GM06990 (cell line): ENCODE measurements around the gene TCOF1.

ENCODE experiments used
- DNase-seq: peaks from one replicate; pipeline ENCODE4 v3.0.0-alpha.2; 2011; ENCODE audit not compliant: insufficient read length; ENCODE audit errors: extremely low read depth
- H3K27me3 ChIP-seq: replicated peaks from 2 replicates; pipeline ENCODE4 v1.6.0; 2011; ENCODE audit warnings: low read length; ENCODE audit not compliant: control insufficient read depth, insufficient read depth
- H3K36me3 ChIP-seq: 2 replicates; pipeline ENCODE4 v1.5.1; 2011; ENCODE audit warnings: low read length; ENCODE audit not compliant: control insufficient read depth, insufficient read depth
- H3K4me3 ChIP-seq: replicated peaks from 2 replicates; pipeline ENCODE4 v1.5.1; 2011; ENCODE audit warnings: low read depth, mild to moderate bottlenecking, control low read depth, low read length
- CTCF ChIP-seq: IDR thresholded peaks from 2 replicates; pipeline ENCODE4 v1.5.1; 2011; ENCODE audit warnings: low read length, control low read depth, mild to moderate bottlenecking, inconsistent platforms; ENCODE audit not compliant: insufficient read depth, poor library complexity, severe bottlenecking

The TCOF1 gene

GRCh38 chr5:150326707-150327106 lies 30.8 kb upstream of the TCOF1 start:
- H3K27me3 ChIP-seq, result peaks cover 3% of the 10 kb centered on the region
- no peak for TF ChIP-seq CTCF
- no peaks in the 10 kb centered on the region for H3K36me3 ChIP-seq
- DNase-seq, result no peak
- H3K4me3 ChIP-seq, result no peak overlapping the region

- DNase-seq, result no peak
- no peak for TF ChIP-seq CTCF
- H3K4me3 ChIP-seq, result no peak overlapping the region
- H3K36me3 ChIP-seq, result no peaks in the 10 kb centered on the region
- H3K27me3 ChIP-seq, result peaks cover 3% of the 10 kb centered on the region
Measured at GRCh38 chr5:150327139-150327538, 30.4 kb upstream of the TCOF1 start.

- DNase-seq, result no peak
- no peak for TF ChIP-seq CTCF
- peaks cover 3% of the 10 kb centered on the region for H3K27me3 ChIP-seq
- H3K4me3 ChIP-seq, result no peak overlapping the region
- no peaks in the 10 kb centered on the region for H3K36me3 ChIP-seq
Measured at GRCh38 chr5:150328515-150328914, 29.0 kb upstream of the TCOF1 start.

- Histone ChIP-seq H3K4me3 (no peak overlapping the region), H3K36me3 (no peaks in the 10 kb centered on the region), H3K27me3 (peaks cover 3% of the 10 kb centered on the region)
- no peak for TF ChIP-seq CTCF
- no peak for DNase-seq
Measured at GRCh38 chr5:150329038-150329437, 28.5 kb upstream of the TCOF1 start.

- TF ChIP-seq CTCF, result no peak
- no peak overlapping the region for H3K4me3 ChIP-seq
- DNase-seq, result no peak
- no peaks in the 10 kb centered on the region for H3K36me3 ChIP-seq
- H3K27me3 ChIP-seq, result peaks cover 3% of the 10 kb centered on the region
Measured at GRCh38 chr5:150329881-150330876, 27.3 kb upstream of the TCOF1 start.
